Sciatic nerve (tissue), 2 donors: ENCODE data around the gene XIRP1. TPM values are rescaled to one million over a fixed set of nuclear protein-coding genes. Genes with fewer than 3 reads are reported as not detected.

Source experiments
- ATAC-seq: fragments of 200-7000 bp; cut with Tn5 transposase; one replicate; pipeline ENCODE4 v1.9.1; 2020; ENCODE audit warnings: mild to moderate bottlenecking, moderate library complexity
- DNase-seq: peaks from one replicate; pipeline ENCODE4 v3.0.0-alpha.2; 2020; ENCODE audit warnings: low spot score
- intact Hi-C: fragments of 100-400 bp; cut with DNase I; formaldehyde crosslinking; loops from one replicate; pipeline ENCODE4 v1.14.2; 2022
- microRNA-seq: library from miRNA; unstranded; fragments of <30 nt; microRNA quantifications from one replicate; pipeline ENCODE4 v1.2.0, GENCODE V29; 2020
- total RNA-seq: library from RNA; stranded (reverse); fragmentation: NEBNext Ultra II Directional; extraction: Animal tissue kit (Norgen Biotek cat#: 25700); gene quantifications from one replicate; pipeline ENCODE4 v1.2.1, GENCODE V29; 2021
- donor health status: DM: no; HTN: no; CAD: no.
- donor health status: DM: no; HTN: no; CAD: no.

Gene XIRP1
- total RNA-seq, 1 donor from 2014 or later, result 0.04 TPM

GRCh38 chr3:39137435-39137936 is 54.9 kb downstream of the XIRP1 start:
- no peak for DNase-seq
- intact Hi-C loops, result no loop called here
- no peak for ATAC-seq

GRCh38 chr3:39136533-39137434 is 55.6 kb downstream of the XIRP1 start:
- no peak for ATAC-seq
- DNase-seq, result no peak
- intact Hi-C loops, result no loop called here

- DNase-seq, result no peak
- no peak for ATAC-seq
- intact Hi-C loops, result no loop called here
Measured at GRCh38 chr3:39135170-39135805, 57.1 kb downstream of the XIRP1 start.

- ATAC-seq (no peak), DNase-seq (no peak)
- intact Hi-C loops, result no loop called here
Measured at GRCh38 chr3:39134305-39134704, 58.1 kb downstream of the XIRP1 start.

- no peak for ATAC-seq
- intact Hi-C loops, result no loop called here
- DNase-seq, result no peak
Measured at GRCh38 chr3:39133822-39134221, 58.6 kb downstream of the XIRP1 start.

Small RNA genes lying within 50 kb of the gene (microRNA-seq; reads per million reads assigned to microRNA genes)
- not detected for gene MIR6822

Other genes starting within 250 kb of the XIRP1 start
- 0.71 TPM for gene SCN11A, start 140.7 kb downstream of the XIRP1 start, total RNA-seq
- 49.1 TPM for gene WDR48, start 140.6 kb downstream of the XIRP1 start, total RNA-seq
- gene GORASP1, start 85.0 kb downstream of the XIRP1 start, total RNA-seq, result 55.8 TPM
- 13.4 TPM for gene TTC21A, start 84.9 kb downstream of the XIRP1 start, total RNA-seq
- 51.7 TPM for gene CSRNP1, start 39.0 kb downstream of the XIRP1 start, total RNA-seq
- 18.5 TPM for gene CX3CR1, start 87.4 kb upstream of the XIRP1 start, total RNA-seq
- not detected for gene CCR8, start 137.1 kb upstream of the XIRP1 start, total RNA-seq
- gene SLC25A38, start 190.8 kb upstream of the XIRP1 start, total RNA-seq, result 20.4 TPM
- 447 TPM for gene RPSA, start 214.1 kb upstream of the XIRP1 start, total RNA-seq